ENCODE results near the gene ONECUT3.

Gene ONECUT3

DNA sequence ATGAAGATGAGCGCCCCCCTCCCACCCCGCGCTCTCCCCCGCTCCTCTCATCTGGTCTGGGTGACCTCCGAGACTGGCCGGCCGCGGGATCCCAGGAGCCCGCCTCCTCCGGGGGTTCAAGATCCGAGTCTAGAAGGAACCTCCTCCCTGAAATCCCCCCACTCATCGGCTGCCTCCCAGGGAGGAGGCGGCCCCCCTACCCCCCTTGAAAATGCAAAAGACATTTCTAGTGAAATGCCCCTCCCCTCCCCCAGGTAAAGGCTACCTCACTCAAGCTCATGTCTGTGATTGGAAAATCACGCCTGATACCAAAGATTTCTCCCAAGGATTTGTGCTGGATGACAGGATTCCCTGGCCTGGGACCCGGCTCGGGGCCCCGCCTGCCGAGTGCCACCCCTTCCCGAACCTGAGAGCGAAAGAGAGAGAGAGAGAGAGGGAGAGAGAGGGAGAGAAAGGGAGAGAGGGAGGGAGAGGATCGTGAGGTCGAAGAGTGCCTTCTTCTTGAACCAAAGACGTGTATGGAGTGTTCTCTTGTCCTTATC lies 23.4 kb downstream of the ONECUT3 start:
- peaks cover 0 to 4% of the 10 kb centered on the region in 2 donors for H3K9me3 Mint-ChIP-seq
- peaks cover 6% of the 10 kb centered on the region in 2 donors for H3K4me1 Mint-ChIP-seq
- no peak for ATAC-seq (replicated peaks)
- DNase-seq: no peak
- H3K27ac Mint-ChIP-seq: no peak overlapping the region
- peaks cover 3 to 5% of the 10 kb centered on the region in 2 donors for H3K36me3 Mint-ChIP-seq
- H3K27me3 Mint-ChIP-seq: peaks cover 71 to 89% of the 10 kb centered on the region in 2 donors
- peak overlapping the region in 1 of 2 donors; percentile 37 for H3K4me3 Mint-ChIP-seq

DNA sequence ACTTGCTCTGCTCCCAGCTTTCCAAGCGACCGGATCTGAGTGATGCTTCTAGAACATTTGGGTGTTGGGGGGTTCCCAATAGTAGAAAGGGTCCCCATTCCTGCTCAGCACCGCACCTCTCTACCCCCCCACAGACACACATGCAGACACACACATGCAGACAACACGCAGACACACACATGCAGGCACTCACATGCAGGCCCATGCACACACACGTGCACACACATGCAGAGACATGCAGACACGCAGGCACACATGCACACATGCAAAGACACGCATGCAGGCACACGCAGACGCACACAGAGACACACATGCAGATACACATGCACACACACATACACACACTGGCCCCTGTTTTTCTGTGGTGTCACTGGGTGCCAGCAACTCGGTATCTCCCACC lies 23.8 kb downstream of the ONECUT3 start:
- no peak overlapping the region for H3K4me3 Mint-ChIP-seq
- peaks cover 71 to 87% of the 10 kb centered on the region in 2 donors for H3K27me3 Mint-ChIP-seq
- no peak for ATAC-seq (replicated peaks)

DNA sequence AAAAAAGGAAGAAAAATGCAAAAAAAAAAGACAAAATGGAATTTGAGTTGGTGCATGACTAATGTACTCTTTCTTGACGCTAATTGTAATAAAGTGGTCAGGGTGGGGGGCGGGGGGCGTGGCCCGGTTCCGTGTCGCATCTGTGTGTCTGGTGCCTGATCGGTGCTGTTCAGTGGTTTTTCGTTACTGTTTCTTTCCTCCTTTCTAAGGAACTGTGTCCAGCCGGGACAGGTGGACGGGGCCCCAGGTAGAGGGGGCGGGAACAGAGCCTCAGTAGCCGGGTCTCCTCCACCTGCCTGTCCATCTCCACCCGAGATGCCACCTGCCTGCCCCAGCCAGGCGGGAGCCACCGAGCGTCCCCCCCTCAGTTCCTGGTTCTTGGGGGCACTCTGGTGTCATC lies 26.3 kb downstream of the ONECUT3 start:
- H3K9me3 Mint-ChIP-seq: peaks cover 0 to 7% of the 10 kb centered on the region in 2 donors
- peaks cover 62 to 83% of the 10 kb centered on the region in 2 donors for H3K27me3 Mint-ChIP-seq
- DNase-seq (no peak), ATAC-seq (replicated peaks) (no peak)
- peaks cover 9 to 12% of the 10 kb centered on the region in 2 donors for H3K4me1 Mint-ChIP-seq
- H3K4me3 Mint-ChIP-seq: no peak overlapping the region
- no peak overlapping the region for H3K27ac Mint-ChIP-seq
- H3K36me3 Mint-ChIP-seq: peaks cover 1 to 5% of the 10 kb centered on the region in 2 donors

More for the DNA sequence above, 23.8 kb downstream of the ONECUT3 start:
- DNase-seq: no peak
- H3K36me3 Mint-ChIP-seq: peaks cover 3 to 5% of the 10 kb centered on the region in 2 donors
- peaks cover 6% of the 10 kb centered on the region in 2 donors for H3K4me1 Mint-ChIP-seq
- H3K27ac Mint-ChIP-seq: peak overlapping the region; percentile 65
- peaks cover 0 to 4% of the 10 kb centered on the region in 2 donors for H3K9me3 Mint-ChIP-seq

DNA sequence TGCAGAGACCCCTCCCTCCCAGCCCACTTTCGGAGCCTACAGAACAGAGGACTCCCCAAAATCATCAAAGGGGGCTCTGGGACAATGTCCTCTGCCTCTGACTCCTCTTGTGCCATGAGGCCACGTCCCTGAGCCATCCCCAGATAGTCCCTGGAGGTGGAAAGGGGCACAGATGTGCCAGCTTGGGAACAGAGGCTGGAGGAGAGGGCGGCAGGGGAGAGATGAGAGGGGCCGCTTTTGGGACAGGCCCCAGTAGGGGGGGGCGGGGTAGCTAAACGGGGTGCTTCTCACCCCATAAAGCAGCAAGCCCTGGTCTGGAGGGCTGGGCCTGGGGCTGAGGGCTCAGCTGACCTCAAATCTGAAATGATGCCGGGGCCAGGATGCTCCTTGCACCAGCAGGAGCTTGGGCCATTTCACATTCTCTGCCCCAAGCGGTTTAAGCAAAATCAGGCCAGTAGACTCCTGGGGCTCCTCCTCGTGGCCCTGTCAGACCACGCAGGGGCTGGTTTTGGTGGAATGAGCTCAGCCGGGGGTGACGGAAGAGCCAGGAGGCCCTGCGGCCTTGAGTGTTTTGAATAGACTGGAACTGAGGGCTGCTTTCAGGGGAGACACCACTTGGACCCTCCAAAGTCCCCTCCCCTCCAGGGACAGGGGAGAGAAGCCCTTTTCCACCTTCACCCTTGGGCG lies 27.1 kb downstream of the ONECUT3 start:
- no peak overlapping the region for H3K27ac Mint-ChIP-seq
- peaks cover 8 to 12% of the 10 kb centered on the region in 2 donors for H3K4me1 Mint-ChIP-seq
- peaks cover 1 to 5% of the 10 kb centered on the region in 2 donors for H3K36me3 Mint-ChIP-seq
- ATAC-seq (replicated peaks) (no peak), DNase-seq (no peak)
- H3K9me3 Mint-ChIP-seq: peaks cover 0 to 5% of the 10 kb centered on the region in 2 donors
- H3K4me3 Mint-ChIP-seq: no peak overlapping the region
- H3K27me3 Mint-ChIP-seq: peaks cover 65 to 83% of the 10 kb centered on the region in 2 donors

DNA sequence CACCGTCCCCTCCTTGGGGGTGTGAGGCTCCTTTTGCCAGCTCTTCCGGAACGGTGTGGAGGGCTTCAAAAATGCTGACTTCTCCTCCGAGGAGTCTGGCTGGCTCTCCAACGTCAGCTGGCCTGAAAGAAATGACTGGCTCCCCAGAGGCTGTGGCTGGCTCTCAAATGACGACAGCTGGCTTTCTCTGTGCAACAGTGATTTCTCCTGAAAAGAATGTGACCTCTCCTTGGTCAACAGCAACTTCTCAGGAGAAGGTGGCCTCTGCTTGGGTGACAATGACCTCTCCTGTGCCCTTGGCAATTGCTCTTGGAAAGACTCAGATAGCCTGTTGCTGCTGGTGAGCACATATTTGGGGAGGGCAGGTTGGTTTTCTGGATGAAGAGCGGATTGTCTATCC lies 29.2 kb downstream of the ONECUT3 start:
- no peak for ATAC-seq (replicated peaks)
- Mint-ChIP-seq H3K36me3 (peaks cover 0 to 5% of the 10 kb centered on the region in 2 donors), H3K9me3 (peaks cover 0 to 5% of the 10 kb centered on the region in 2 donors), H3K4me1 (peaks cover 5 to 6% of the 10 kb centered on the region in 2 donors), H3K4me3 (no peak overlapping the region), H3K27ac (no peak overlapping the region), H3K27me3 (peaks cover 61 to 80% of the 10 kb centered on the region in 2 donors)
- DNase-seq: no peak

DNA sequence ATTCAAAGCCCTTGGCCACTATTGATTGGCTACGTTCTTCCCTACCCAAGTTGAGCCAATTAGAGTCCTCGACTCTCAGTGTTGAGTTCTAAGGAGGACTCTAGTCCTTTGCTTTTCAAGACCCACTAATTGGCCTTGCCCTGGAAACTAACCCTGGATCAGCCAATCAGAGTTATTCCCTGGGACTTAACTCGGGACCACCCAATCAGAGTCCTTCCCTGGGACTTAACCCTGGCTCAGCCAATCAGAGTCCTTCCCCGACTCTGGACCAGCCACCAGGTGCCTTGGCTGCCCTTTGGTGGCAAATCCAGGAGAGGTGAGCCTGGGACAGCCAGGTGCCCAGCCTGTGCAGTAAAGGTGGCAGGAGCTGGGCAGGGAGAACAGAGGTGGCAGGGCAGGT lies 30.0 kb downstream of the ONECUT3 start:
- H3K9me3 Mint-ChIP-seq: peaks cover 0 to 5% of the 10 kb centered on the region in 2 donors
- H3K27ac Mint-ChIP-seq: no peak overlapping the region
- DNase-seq (no peak), ATAC-seq (replicated peaks) (no peak)
- H3K4me1 Mint-ChIP-seq: peaks cover 5 to 6% of the 10 kb centered on the region in 2 donors
- H3K27me3 Mint-ChIP-seq: peaks cover 60 to 77% of the 10 kb centered on the region in 2 donors
- peaks cover 0 to 5% of the 10 kb centered on the region in 2 donors for H3K36me3 Mint-ChIP-seq
- H3K4me3 Mint-ChIP-seq: no peak overlapping the region

DNA sequence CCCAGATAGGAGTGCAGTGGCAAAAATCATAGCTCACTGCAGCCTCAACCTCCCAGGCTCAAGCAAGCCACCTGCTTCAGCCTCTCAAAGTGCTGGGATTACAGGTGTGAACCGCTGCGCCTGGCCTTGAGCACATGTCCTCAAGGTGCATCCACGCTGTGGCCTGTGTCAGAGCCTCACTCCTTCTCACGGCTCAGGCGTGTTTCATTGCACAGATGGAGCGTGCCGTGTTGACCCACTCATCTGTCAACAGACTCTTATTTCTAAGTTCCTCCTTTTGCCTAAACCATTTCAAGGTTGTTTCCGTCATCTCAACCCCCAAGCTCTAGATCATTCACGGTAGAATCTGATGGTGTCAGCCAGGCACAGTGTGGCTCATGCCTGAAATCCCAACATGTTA lies 30.6 kb downstream of the ONECUT3 start:
- DNase-seq (no peak), ATAC-seq (replicated peaks) (peak; percentile 88 to 89)
- Mint-ChIP-seq H3K4me3 (no peak overlapping the region), H3K9me3 (peaks cover 0 to 5% of the 10 kb centered on the region in 2 donors), H3K36me3 (peaks cover 0 to 5% of the 10 kb centered on the region in 2 donors), H3K27me3 (peaks cover 60 to 77% of the 10 kb centered on the region in 2 donors), H3K27ac (no peak overlapping the region), H3K4me1 (peaks cover 5 to 6% of the 10 kb centered on the region in 2 donors)

DNA sequence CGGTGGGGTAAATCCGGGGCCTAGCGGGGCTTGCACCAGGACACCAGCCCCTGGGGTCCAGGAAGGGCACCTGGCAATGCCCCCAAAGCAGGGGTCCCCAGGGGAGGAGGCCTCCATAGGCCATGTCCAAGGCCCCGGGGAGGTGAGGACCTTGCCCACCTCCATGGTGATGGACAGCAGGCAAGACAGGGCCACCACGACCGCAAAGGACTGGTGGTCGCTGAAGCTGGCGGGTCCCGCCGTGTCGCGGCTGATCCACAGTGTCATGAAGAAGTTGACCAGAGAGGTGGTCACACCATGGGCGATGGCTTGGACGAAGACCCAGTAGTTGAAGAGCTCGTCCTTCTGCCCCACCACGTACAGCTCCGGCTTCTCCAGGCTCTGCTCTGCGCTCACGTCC lies 32.0 kb downstream of the ONECUT3 start:
- H3K4me1 Mint-ChIP-seq: peaks cover 5 to 6% of the 10 kb centered on the region in 2 donors
- peaks cover 0 to 5% of the 10 kb centered on the region in 2 donors for H3K36me3 Mint-ChIP-seq
- H3K27me3 Mint-ChIP-seq: peaks cover 49 to 70% of the 10 kb centered on the region in 2 donors
- ATAC-seq (replicated peaks) (no peak), DNase-seq (no peak)
- H3K27ac Mint-ChIP-seq: no peak overlapping the region
- H3K4me3 Mint-ChIP-seq: no peak overlapping the region
- peaks cover 0 to 5% of the 10 kb centered on the region in 2 donors for H3K9me3 Mint-ChIP-seq

DNA sequence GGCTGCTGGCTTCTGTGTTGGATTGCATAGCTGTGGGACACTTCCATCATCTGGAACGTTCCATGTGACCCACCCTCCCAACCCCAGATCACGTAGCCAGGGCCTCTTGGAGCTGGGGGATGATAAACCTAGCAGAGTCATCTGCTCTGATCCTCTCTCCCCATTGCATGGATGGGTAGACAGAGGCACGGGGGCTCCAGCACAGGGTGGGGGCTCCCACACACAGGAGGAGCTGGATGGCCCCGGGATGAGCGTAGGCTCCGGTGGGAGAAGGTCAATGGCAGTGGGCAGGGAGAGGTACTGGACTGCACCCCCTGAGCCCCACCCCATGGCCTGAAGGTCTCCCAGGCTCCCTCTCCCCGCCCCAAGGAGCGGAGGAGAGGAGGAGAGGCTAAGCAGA lies 33.4 kb downstream of the ONECUT3 start:
- H3K9me3 Mint-ChIP-seq: peaks cover 0 to 3% of the 10 kb centered on the region in 2 donors
- DNase-seq: no peak
- H3K27me3 Mint-ChIP-seq: peaks cover 51 to 66% of the 10 kb centered on the region in 2 donors
- H3K27ac Mint-ChIP-seq: no peak overlapping the region
- no peak overlapping the region for H3K4me3 Mint-ChIP-seq
- no peaks in the 10 kb centered on the region for H3K36me3 Mint-ChIP-seq
- peaks cover 6% of the 10 kb centered on the region in 2 donors for H3K4me1 Mint-ChIP-seq
- no peak for ATAC-seq (replicated peaks)

DNA sequence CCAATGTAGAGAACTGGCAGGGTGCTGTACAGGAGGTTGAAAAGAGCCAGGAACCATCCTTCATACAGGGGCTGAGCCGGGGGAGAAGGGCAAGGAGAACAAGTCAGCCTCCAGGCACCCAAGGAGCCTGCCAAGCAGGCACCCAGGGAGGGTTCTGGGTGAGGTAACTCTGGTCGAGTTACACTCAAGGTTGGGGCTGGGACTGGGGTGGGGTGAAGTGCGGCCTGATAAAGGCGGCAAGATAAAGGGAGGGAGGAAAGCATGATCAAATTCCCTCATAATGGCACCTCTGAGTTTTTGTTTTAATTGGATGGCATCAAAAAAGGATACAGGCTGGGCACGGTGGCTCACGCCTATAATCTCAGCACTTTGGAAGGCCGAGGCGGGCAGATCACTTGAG lies 33.8 kb downstream of the ONECUT3 start:
- DNase-seq (no peak), ATAC-seq (replicated peaks) (no peak)
- H3K36me3 Mint-ChIP-seq: no peaks in the 10 kb centered on the region
- H3K4me1 Mint-ChIP-seq: peaks cover 6% of the 10 kb centered on the region in 2 donors
- H3K27me3 Mint-ChIP-seq: peaks cover 51 to 66% of the 10 kb centered on the region in 2 donors
- H3K4me3 Mint-ChIP-seq: no peak overlapping the region
- H3K27ac Mint-ChIP-seq: no peak overlapping the region
- peaks cover 0 to 3% of the 10 kb centered on the region in 2 donors for H3K9me3 Mint-ChIP-seq

DNA sequence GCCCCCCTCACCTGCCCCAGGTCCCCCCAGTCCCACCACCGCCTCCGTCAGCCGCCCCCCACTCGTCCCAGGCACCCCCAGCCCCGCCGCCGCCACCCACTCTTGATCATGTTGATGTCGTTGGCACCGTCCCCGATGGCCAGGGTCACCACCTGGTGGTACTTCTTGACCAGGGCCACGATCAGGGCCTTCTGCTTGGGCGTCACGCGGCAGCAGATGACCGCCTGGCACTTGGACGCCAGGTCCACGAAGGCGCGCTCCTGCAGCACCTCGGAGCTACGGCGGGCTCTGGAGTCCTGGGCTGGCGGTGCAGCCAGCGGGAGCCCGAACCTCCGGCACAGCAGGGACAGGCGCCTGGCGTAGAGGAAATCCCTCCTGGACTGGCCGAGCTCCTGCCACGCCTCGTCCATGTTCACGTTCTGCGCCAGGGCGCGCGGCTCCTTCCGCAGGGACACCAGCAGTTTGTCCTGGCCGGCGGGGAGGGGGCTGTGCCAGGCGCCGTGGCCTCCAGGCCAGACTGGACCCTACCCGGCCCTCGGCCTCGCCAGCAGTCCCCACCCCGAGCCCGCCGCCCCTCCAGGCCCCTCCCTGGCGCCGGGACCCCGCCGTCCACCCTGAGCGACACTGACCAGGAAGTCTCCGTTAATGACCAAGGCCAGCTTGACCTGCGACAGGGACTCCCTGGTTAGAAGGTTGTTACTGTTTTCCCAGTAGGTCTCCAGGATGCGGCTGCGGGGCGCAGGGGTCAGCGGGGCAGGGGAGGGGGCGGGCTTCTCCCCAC lies 36.1 kb downstream of the ONECUT3 start:
- no peak for ATAC-seq (replicated peaks)
- Mint-ChIP-seq H3K27me3 (peaks cover 46 to 59% of the 10 kb centered on the region in 2 donors), H3K36me3 (no peaks in the 10 kb centered on the region), H3K9me3 (no peaks in the 10 kb centered on the region), H3K4me1 (peaks cover 0 to 3% of the 10 kb centered on the region in 2 donors), H3K27ac (no peak overlapping the region), H3K4me3 (no peak overlapping the region)
- no peak for DNase-seq

DNA sequence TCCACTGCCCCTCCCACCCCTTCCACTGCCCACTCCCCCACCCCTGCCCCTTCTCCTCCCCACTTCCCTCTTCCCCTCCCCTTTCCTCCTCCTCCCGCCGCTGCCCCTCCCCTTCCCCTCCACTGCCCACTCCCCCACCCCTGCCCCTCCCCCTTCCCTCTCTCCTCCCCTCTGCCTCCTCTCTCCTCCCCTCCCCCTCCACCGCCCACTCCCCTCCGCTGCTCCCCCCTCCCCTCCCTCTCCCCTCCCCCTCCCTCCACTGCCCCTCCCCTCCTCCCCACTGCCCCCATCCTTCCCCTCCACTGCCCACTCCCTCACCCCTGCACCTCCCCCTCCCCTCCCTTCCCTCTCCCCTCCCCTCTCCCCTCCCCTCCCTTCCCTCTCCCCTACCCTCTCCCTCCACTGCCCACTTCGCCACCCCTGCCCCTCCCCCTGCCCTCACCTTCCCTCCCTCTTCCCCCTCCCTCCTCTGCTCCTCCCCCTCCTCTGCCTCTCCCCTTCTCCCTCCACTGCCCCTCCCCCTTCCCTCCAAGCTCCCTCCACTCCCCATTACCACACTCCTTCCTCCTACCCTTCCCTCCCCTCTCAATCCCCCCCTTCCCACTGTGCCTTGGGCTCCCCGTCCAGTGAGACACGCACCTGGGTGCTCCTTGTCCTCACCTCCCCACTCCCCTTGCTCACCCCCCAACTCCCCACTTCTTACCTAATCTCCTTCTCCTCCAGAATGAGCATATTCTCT lies 36.9 kb downstream of the ONECUT3 start:
- no peak for DNase-seq
- no peaks in the 10 kb centered on the region for H3K36me3 Mint-ChIP-seq
- H3K27me3 Mint-ChIP-seq: peaks cover 43 to 60% of the 10 kb centered on the region in 2 donors
- ATAC-seq (replicated peaks): no peak
- peaks cover 0 to 3% of the 10 kb centered on the region in 2 donors for H3K4me1 Mint-ChIP-seq
- no peak overlapping the region for H3K27ac Mint-ChIP-seq
- no peaks in the 10 kb centered on the region for H3K9me3 Mint-ChIP-seq
- H3K4me3 Mint-ChIP-seq: no peak overlapping the region

DNA sequence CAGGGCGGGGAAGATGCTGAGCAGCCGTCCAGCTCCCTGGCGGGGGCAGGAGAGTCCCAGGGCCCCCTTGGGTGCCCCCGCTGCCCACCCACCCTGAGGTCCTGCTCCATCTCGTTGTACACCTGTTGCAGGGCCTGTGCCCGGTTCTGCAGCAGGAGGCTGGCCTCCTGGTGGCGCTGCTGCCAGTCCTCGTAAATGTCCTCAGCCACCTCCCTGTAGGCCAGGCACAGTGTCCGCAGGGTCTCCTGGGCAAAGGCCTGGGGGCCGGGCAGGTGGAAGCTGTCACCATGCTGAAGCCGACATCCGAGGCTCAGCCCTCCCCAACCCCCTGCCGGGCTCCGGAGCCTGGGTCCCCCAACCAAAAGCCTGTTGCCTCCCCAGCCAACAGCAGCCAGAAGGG lies 38.6 kb downstream of the ONECUT3 start:
- H3K36me3 Mint-ChIP-seq: no peaks in the 10 kb centered on the region
- no peaks in the 10 kb centered on the region for H3K9me3 Mint-ChIP-seq
- no peak overlapping the region for H3K27ac Mint-ChIP-seq
- no peak overlapping the region for H3K4me3 Mint-ChIP-seq
- no peak for DNase-seq
- H3K4me1 Mint-ChIP-seq: peaks cover 0 to 7% of the 10 kb centered on the region in 2 donors
- H3K27me3 Mint-ChIP-seq: peaks cover 46 to 60% of the 10 kb centered on the region in 2 donors
- ATAC-seq (replicated peaks): no peak
